Measurements from ENCODE around the gene PALM3.

The PALM3 gene

DNA sequence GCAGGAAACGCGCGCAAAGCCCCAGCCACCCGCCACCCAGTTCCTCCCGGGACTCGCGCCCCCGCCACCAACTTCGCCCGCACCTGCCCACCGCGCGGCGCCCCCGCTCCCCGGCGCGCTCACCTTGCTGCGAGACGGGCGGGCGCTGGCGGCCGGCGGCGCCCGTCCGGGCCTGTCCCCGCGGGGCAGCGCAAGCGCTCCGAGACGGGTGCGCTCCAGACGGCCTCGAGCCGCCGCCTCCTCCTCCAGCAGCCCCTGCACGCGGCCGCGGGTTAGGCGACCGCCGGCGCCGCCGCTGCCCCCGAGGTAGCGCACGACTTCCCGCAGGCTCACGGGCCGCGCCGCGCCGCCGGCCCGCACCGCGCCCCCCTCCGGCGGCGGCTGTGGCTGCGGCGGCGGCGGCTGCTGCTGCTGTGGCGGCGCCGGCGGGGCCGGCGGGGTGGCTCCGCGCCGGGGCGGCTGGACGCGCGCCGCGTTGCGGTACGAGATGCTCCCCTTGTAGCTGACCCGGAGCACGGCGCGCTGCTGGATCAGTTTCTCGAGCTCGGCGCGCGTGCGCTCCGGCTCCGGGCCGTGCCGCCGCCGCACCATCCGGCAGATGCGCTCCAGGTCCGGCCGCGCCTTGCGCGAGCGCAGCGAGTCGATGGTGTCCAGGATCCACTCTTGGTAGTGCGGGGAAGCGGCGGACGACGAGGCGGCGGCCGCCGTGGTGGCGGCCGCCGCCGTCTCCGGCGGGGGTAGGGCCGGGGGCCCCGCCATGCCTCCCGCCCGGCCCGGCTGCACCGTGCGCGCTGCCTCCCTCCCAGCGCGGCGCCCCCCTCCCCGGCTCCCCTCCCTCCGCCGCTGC is 28.0 kb upstream of the PALM3 start:
- DNase-seq, result peak; percentile 76

GRCh38 chr19:14089412-14089661 is 27.5 kb upstream of the PALM3 start:
- peak; percentile 56 for DNase-seq

DNA sequence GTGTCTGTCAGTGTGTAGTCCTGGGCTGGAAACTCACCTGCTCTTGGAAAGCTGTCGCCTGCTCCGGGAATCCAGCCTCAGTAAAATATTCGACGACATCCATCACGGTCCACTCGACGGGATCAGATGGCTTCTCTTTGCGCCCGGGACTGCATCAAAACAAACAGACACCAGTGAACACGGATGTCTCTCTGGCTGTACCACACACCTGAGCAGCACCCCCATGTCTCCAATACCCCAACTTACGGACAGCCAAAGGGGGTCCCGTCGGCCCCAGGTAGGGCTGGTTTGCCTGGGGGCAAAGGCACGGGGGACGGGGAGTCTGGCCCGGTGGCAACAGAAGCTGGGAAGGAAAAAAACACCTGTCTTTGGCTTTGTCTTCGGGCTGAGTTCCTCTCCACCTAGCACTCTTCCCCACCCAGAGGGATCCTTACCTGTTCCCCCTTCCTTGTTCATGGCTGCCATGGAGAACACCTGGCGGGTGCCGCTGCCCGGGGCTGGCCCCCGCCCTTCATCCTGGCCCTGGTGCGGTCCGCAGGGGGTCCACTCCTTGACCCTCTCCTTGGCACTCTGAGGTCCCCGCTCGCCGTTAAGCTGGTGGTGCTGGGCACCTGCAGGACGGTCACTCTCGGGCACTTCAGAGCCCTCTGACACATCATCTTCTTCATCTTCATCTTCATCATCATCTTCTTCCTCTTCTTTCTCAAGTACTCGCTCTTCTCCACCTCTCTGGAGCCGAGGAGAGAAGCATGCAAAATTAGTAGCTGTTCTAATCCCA is 26.9 kb upstream of the PALM3 start:
- DNase-seq, result no peak

DNA sequence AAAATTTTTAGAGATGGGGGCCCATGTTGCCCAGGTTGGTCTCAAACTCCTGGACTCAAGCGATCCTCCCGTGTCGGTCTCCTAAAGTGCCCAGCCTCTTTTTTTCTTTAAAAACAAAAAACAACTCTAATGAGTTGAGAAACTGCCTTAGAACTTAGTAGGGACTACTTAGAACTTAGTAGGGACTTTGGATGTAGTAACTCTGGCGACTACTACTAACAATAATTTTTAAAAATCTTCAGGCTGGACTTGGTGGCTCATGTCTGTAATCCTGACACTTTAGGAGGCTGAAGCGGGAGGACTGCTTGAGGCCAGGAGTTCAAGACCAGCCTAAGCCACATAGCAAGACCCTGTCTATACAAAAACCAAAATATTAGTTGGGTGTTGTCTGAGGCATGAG is 24.2 kb upstream of the PALM3 start:
- DNase-seq, result no peak

DNA sequence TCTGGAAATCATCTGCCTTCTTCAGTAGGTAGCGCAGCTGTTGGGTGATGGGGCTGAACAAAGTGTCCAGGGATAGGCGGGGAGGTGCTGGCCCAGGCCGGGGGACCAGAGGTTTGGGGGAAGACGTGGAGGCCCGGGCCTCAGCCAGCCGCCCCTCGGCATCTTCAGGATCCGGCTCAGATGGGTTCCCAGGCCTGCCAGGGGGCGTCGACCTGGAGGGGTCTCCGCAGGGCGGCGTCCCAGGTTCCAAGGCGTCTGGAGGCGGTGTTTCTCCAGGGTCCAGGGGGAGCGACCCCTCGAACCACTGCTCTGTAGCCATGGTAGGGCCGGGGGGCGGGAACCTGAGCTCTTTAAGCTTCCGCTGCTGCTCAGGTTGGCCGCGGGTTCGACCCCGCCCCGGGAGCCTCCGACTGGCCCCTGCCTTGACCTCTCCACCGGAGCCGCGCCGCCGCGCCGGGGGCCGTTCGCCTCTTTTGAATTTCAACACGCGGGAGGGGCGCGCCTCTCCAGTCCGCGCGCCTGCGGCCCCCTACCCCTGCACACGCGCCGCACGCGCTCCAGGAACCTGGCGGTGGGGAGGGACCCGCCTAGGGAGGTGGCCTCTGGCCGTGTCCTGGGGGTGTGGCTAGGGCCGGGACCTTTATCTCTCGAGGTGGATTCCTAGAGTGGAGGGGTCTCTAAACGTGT is 23.6 kb upstream of the PALM3 start, which contains the start of gene C19orf67:
Gene C19orf67 (minus strand): TSS at position 475 of the 687 bp plus-strand sequence. CDS start 156 bp downstream, at position 319.
- DNase-seq, result no peak

DNA sequence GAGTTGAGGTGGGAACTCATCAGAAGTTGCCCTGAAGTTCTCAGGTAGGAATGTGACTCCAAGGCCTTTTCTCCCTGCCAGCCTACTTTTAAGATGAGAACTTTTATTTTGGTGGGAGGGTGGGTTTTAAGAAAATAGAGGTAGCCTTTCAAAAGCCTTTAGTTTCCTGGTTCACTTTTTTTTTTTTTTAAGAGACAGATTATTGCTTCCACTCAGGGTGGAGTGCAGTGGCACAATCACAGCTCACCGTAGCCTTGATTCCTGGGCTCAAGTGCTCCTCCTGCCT is 20.7 kb upstream of the PALM3 start:
- DNase-seq, result no peak

DNA sequence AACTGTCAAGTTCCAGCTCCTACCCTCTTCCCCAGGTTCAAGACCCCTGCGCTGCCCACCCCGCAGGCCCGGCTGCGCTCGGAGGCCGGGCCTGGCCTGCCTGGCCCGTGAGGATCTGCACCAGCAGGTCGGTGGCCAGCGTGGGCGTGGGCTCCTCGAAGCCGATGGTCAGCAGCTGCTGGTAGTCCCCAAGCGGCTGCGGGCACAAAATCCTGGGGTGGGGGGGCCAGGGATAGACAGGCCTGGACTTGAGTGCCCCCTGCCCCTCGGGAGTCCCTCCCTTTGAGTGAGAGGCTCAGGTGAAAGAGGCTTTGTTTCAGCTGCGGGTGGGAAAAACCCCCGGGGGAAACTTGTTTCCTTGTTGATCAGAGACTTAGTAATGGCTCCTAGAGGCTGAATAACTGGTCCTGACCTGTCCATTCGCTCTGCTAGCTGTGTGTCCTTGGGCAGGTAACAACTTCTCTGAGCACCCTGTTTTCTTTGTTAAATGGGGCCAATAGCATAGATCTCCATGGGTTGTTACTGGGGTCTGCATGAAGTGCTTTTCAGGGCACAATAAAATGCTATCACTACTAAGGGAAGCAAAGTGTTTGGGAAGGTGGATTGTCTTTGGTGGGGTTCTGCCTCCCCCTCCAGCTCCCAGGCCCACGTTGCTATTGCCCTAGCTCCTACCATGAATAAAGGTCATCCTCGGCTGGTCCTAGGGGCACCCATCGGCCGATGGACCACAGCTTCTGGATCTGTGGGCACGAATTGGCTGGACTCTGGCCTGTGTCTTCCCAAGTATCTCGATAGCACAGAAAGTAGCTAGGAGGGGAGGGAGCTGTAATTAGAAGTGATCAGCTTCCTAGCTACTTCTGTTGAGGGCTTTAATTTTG is 20.2 kb upstream of the PALM3 start:
- peak; percentile 61 for DNase-seq

DNA sequence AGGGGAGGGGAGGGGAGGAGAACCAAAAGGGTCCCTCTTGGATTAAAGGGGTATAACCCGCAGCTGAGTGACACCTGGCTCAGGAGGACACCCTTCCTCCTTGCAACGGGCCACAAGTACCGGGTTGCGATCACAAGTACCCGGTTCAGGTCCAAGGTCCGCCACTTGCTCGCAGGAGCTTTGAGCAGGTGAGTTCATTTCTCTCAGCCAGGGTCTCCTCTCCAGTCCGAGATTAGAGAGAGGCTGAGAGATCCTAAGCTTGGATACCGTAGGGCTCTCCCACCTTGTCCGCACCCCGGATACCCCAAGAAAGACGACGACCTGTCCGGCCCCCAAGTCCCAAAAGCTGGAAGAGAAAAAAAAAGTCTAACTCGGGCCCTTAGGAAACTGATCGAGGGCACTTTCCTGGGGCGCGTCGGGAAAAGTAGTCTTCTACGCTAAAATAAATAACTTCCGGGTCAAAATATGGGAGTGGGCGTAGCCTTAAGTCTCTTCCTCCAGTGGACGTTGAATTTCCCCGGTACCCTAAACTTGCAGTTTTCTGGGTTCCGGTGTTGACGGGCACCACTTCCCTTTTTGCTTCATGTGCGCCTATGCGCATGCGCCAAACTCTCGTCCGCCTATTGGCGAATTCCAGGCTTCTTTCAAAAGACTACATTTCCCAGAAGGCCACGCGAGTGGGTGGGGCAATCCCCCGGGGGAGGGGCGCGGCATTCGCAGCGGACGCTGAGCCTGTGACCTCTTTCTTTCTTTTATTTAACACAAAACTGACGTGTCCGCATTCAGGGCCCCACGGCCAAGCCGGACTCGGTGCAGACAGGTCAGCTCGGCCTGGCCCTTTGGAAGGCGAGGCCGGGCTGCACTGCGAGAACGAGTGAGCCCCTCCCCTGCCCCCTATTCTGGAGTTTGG is 19.3 kb upstream of the PALM3 start:
- DNase-seq, result peak; percentile 100

DNA sequence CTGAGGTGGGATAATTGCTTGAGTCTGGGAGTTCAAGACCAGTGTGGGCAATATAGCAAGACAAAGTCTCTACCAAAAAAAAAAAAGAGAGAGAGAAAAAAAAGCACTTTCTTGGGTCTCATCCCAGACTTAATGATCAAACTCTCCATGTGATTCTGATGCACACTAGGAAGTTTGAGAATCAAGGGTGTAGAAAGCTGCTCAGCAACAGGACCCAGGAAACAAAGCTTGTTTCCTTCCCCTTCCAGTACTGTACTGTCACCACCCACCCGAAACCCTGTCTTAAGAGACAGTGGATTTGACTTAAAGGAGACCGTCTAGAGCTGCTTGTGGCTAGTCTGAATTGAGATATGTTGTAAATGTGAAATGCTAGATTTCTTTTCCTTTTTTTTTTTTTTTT is 16.5 kb upstream of the PALM3 start:
- DNase-seq, result no peak

GRCh38 chr19:14073925-14074838 is 12.3 kb upstream of the PALM3 start:
- peak; percentile 66 for DNase-seq

GRCh38 chr19:14073261-14073924 is 11.5 kb upstream of the PALM3 start:
- DNase-seq, result peak; percentile 86

DNA sequence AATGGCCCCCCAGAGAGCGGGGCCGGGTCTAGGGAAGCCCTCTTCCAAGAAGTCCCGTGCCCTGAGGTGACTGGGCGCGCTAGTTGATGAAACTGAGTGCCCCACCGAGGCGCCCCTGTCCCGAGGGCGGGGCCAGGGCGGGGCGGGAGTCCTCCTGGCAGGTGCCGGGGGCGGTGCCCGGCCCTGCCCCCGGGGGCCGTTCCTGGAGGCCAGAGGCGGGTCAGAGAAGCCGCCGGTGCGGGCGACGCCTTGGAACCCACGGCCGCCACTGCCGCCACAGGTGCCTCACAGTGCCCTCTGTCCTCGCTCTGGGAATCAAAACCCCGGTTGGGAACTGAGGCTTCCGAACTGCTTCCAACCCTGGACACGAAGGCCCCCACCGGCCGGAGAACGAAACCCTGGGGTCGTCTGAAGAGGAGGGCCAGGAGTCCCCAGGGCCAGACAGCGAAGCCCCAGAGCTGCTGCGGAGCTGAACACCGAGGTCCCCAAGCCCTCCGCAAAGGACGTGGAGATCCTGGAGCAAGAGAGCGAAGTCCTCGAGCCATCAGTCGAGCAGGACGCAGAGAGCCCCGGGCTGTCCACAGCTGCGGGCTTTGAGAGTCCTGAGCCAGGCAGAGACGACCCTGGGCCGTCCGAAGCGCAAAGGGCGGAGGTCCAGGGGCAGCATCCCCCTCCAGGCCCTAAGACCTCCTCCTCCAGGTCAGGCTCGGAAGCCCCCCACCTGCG is 10.8 kb upstream of the PALM3 start, which contains the start of gene MISP3:
Gene MISP3 (plus strand): TSS at position 252 of the 726 bp plus-strand sequence. CDS start 524 bp downstream, outside the sequence.
- DNase-seq, result peak; percentile 57

DNA sequence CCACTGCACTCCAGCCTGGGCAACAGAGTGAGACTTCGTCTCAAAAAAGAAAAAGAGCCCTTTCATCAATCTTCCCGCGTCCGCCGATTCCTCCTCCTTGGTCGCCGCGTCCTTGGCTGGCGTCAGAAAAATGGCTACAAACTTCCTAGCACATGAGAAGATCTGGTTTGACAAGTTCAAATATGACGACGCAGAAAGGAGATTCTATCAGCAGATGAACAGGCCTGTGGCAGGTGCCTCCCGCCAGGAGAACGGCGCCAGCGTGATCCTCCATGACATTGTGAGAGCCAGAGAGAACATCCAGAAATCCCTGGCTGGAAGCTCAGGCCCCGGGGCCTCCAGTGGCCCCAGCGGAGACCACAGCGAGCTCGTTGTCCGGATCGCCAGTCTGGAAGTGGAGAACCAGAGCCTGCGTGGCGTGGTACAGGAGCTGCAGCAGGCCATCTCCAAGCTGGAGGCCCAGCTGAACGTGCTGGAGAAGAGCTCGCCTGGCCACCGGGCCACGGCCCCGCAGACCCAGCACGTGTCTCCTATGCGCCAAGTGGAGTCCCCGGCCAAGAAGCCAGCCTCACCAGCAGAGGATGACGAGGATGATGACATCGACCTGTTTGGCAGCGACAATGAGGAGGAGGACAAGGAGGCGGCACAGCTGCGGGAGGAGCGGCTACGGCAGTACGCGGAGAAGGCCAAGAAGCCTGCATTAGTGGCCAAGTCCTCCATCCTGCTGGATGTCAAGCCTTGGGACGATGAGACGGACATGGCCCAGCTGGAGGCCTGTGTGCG is 8.6 kb upstream of the PALM3 start:
- no peak for DNase-seq

GRCh38 chr19:14066134-14066533 is 4.3 kb upstream of the PALM3 start:
- no peak for DNase-seq

DNA sequence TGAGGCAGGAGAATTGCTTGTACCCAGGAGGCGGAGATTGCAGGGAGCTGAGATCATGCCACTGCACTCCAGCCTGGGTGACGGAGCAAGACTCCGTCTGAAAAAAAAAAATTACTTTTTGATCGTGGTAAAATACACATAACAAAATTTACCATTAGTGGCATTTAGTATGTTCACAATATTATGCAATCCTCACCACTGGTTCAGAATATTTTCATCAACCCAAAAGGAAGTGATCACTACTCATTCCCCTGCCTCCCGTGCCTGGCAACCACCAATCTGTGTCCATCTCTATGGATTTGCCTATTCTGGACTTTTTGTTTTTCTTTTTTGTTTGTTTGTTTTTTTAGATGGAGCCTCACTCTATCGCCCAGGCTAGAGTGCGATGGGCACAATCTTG is 1.2 kb upstream of the PALM3 start:
- DNase-seq, result no peak

DNA sequence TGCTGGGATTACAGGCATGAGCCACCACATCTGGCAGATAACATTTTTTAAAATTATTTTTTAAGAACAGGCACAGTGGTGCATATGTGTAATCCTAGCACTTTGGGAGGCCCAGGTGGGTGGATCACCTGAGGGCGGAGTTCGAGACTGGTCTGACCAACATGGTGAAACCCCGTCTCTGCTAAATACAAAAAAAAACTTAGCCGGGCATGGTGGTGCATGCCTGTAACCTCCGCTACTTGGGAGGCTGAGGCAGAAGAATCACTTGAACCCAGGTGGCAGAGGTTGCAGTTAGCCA is 631 bp upstream of the PALM3 start:
- no peak for DNase-seq

- no peak for DNase-seq
Measured at GRCh38 chr19:14061081-14061749, 661 bp downstream of the PALM3 start.

DNA sequence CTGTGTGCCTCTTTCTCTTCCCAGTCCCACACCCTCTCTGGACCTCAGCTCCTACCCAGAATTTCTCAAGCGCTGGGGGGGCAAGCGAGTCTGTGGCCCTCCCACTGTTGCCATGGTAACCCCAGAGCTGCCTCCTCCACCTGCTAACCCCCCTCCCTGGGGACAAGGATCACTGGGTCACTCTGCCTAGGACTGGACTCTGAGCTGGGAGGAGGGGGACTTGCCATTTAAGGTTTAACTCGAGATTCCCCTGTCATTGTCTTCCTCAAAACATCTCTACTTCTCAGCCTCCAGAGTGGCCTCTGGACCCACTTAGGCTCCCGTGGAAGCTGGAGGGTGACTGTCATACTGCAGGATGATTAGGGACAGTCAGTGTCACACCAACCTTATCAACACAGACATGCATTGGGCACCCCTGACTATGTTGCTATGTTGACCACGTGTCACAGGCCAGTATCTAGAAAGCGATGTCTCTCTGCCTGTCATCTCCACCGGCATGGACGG is 2.2 kb downstream of the PALM3 start:
- DNase-seq, result peak; percentile 46
